Left ventricle myocardium superior (tissue), 1 donor: ENCODE results near the gene CALML6. TPM values are rescaled to one million over a fixed set of nuclear protein-coding genes. Genes with fewer than 3 reads are reported as not detected.

ENCODE experiments used
- ATAC-seq: fragments of 200-7000 bp; cut with Tn5 transposase; one replicate; pipeline ENCODE4 v1.9.1; 2020; ENCODE audit warnings: mild to moderate bottlenecking, moderate library complexity
- DNase-seq: peaks from one replicate; pipeline ENCODE4 v3.0.0-alpha.2; 2020
- intact Hi-C: fragments of 100-400 bp; cut with micrococcal nuclease; formaldehyde crosslinking; loops from one replicate; pipeline ENCODE4 v1.11.0; 2022
- total RNA-seq: library from RNA; stranded (reverse); fragmentation: NEBNext Ultra II Directional; extraction: Animal tissue kit (Norgen Biotek cat#: 25700); gene quantifications from one replicate; pipeline ENCODE4 v1.2.1, GENCODE V29; 2021
- donor health status: DM: no; HTN: yes; CAD: no; lungs with severe emphysema.

CALML6 gene
- total RNA-seq, 1 donor from 2014 or later: not detected

GRCh38 chr1:1906185-1907097 lies 8.6 kb upstream of the CALML6 start:
- intact Hi-C loops: no loop called here
- DNase-seq (peak; percentile 91), ATAC-seq (peak; percentile 68)

DNA sequence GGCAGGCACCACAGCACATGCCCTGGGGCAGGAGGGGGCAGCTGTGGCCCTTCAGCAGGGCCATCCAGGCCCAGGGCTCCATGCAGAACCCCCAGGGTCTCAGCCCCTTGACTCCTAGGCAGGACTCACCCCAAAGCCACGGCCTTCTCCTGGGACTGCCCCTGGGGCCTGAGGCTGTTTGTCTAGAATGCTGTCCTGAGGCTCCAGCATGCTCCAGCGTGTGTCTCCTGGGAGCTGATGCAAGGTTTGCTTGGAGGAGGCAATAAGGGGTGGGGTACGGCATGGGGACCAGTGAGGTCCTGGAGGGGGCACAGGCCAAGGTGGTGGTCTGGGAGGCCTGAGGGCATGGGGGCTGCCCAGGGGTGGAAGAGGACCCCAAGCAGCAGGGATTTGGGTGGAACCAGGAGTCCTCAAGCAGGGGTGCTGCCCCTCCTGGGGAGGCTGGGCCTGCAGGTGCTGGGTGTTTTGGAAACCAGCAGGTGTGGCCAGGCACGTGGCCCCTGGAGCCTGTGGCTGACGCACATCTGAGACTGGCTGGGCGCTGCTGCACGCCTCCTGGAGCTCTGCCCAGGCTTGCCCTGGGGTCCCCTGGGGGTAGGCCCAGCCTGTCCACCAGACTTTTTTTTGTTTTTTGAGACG lies 7.8 kb upstream of the CALML6 start:
- intact Hi-C loops: no loop called here
- peak; percentile 53 for DNase-seq
- ATAC-seq: no peak

- ATAC-seq: no peak
- DNase-seq: no peak
- intact Hi-C loops: no loop called here
Observed at GRCh38 chr1:1908506-1908791, 6.6 kb upstream of the CALML6 start.

DNA sequence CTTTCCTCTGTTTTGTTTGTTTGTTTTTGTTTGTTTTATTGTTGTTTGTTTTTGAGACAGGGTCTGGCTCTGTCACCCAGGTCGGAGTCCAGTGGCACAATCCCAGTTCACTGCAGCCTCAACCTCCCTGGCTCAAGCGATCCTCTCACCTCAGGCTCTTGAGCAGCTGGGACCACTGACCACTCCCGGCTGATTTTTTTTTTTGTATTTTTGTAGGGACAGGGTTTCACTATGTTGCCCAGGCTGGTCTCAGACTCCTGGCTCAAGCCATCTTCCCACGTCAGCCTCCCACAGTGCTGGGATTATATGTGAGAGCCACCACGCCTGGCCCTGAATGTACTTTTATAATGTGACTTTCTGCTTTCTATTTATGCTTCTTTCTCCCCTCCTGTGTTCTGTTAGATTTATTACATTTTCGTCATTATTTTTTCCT lies 5.0 kb upstream of the CALML6 start:
- peak; percentile 14 for DNase-seq
- intact Hi-C loops: no loop called here
- no peak for ATAC-seq

- ATAC-seq (no peak), DNase-seq (peak; percentile 36)
- intact Hi-C loops: no loop called here
Observed at GRCh38 chr1:1910651-1911331, 4.3 kb upstream of the CALML6 start.

DNA sequence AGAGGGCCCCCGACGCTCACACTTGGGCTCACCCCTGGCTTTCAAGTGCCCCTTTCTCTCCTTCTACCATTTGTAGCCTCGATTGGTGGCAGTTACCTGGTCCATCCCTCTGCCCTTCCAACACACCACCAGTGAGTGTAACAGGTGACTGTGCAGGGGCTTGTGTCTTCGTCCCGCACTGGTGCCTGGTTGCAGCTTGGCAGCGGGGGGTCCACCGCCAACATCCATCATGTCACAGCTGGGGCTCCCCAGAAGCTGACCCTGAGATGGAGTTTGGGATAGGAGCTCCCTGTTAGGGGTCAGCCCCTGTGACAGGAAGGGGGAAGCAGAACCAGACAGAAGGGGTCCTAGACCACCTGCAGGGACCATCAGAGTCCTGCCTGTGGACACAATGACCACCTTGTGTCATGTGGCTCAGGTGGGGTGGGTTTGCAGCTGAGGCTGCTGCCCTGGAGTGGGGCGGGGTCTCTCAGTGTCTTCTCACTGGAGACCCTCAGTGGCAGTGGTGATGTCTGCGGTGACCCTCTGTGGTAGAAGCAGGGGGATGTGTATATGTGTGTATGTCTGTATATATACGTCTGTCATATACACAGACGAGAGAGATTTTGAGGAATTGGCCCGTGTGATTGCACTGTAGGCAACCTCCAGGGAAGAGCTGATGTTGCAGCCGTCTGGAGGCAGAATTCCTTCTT lies 3.6 kb upstream of the CALML6 start:
- no peak for ATAC-seq
- intact Hi-C loops: no loop called here
- peak; percentile 9 for DNase-seq

GRCh38 chr1:1914101-1914970 lies 724 bp upstream of the CALML6 start:
- ATAC-seq: no peak
- DNase-seq: peak; percentile 27

DNA sequence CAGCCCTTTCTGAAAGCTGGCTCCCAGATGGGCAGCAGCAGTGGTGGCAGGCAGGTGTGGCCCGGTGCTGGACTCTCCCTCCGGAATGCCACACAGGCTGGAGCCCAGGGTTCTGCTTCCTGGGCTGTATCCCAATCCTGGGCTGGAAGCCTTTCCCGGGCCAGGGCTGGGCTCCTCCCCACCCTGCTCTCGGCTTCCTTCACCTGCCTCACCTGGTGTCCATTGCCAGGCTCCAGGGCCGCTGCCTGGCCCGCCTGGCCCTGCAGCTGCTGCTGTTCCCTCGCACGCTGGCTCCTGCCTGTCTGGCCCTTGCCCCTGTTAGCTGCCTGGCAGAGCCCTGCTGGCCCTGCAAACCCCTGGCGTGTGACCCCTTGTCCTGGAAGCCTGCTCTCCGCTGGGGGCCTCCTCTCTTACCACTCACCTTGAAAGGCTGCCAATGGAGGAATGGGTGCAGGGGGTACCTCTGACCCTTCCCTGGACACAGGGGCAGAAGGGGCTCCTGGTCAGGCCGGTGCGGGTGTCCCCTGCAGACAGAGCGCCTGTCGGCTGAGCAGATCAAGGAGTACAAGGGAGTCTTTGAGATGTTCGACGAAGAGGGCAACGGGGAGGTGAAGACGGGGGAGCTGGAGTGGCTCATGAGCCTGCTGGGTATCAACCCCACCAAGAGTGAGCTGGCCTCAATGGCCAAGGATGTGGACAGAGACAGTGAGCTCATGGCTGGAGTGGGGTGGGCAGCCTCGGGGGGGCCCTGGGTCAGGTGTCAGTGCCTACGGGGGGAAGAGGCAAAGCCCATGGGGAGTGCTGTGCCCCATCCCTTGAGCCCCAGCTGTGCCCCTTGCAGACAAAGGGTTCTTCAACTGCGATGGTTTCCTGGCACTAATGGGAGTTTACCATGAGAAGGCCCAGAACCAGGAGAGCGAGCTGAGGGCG lies 1.1 kb downstream of the CALML6 start:
- DNase-seq (peak; percentile 18), ATAC-seq (no peak)
- intact Hi-C loops: no loop called here

More at GRCh38 chr1:1914101-1914970, 724 bp upstream of the CALML6 start:
- intact Hi-C loops: no loop called here

- DNase-seq: peak; percentile 40
- intact Hi-C loops: no loop called here
- ATAC-seq: no peak
Observed at GRCh38 chr1:1916851-1917251, 1.8 kb downstream of the CALML6 start.

DNA sequence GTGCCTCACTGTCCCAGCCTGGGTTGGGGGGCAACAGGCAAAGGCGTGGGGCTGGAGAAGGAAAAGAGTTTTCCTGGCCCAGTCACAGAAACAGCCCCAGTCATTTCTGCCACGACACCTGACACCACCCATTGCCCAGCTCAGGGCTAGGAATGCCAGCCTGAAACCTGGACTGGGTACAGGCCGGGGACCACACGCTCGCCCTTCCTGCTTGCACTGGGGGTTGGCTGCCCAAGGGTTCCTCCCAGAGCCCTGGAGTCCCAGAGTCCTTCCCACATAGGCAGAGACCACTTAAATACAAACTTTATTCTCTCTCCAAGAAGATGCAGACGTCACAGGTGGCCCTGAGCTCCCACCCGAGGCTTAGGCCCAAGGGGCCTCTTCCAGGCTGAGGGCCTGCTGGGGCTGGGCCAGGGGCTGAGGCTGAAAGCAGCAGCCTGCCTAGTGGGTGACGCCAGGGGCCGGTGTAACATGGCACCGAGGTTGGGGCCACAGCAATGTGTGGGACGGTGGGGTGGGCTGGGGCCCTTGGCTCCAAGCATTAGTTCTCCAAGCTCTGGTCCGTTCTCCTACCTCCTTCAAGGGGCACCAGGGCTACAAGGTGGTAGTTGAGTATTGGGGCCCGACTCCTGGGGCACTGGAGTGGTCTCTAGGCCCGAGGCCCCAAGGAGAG lies 2.4 kb downstream of the CALML6 start:
- intact Hi-C loops: no loop called here
- no peak for ATAC-seq
- peak; percentile 25 for DNase-seq

DNA sequence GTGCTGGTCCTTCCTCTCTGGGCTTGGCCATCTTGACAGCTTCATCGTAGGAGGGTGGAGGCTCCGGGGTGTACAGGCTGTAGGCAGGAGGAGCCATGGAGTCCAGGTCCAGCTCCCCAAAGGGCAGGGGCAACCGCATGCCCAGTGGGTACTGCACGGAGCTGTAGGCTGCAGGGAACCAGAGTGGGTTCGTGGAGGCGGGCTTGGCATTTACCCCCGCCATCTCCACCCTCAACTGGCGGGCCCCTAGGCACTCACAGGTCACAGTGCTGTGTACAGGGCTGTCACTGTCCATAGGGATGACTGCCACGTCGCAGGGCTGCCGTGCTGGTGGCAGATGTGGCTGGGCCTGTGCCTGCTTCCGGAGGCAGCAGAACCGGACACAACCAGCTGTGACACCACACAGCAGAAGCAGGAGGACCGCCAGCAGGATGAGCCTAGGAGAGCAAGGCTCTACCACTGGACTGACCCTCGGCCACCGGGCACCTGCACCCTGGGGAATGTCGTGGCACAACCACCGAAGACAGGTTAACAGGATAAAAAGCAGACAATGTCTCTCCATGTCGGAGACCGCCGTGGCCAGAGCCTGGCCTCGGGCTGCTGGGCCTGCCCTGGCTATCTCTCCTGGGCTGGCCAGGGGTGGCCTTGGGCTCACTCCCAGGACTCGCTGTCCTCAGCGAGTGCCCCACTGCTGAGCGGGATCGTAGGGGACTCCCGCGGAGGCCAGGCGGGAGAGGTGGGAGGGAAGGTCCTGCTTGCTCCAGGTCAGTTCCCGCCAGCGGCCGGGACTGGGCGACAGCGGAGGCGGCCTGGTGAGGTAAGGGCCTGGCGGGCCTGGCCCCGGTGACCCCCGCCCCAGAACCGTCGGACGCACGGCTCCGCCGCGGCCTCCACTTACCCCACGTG lies 3.2 kb downstream of the CALML6 start:
- ATAC-seq (peak; percentile 0), DNase-seq (peak; percentile 34)
- intact Hi-C loops: no loop called here

- intact Hi-C loops: no loop called here
- DNase-seq: no peak
- ATAC-seq: no peak
Observed at GRCh38 chr1:1918901-1919303, 3.8 kb downstream of the CALML6 start, which contains the start of gene TMEM52. Gene TMEM52 (minus strand): TSS chr1:1919279. CDS start chr1:1919265, 14 bp downstream.

DNA sequence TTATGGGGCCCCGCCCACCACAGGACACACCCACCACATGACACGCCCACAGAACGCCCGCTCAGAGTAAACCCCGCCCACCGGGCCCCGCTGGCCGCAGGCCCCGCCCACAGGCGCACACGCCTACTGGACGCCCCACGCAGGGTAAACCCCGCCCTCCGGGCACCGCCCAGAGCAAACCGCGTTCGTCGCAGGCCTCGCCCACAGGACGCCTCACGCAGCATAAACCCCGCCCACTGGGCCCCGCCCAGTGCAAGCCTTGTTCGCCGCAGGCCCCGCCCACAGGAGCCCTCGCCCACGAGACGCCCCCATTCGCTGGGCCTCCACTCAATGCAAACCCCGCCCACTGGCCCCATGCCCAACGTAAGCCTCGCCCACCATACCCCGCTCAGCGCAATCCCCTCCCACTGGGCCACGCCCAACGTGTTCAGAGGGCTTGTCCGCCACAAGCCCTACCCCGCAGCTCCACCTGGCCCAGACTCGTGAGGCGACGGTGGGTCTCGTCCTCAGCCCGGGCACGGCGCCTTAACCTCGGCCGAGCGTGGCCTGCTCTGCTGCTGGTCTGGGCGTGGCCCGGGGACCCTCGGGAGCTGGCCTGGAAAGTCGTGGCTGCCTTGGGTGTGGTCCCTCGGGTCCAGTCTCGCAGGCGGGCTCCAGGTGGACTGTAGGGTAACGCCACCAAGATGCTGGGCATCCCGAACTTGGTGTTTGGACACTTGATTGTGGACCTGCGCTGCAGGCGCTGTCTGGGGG lies 4.4 kb downstream of the CALML6 start:
- ATAC-seq (peak; percentile 90), DNase-seq (peak; percentile 100)
- intact Hi-C loops: no loop called here

- no peak for ATAC-seq
- intact Hi-C loops: no loop called here
- DNase-seq: peak; percentile 39
Observed at GRCh38 chr1:1920057-1920607, 5.1 kb downstream of the CALML6 start.
